Panc1 (cell line): Measurements from ENCODE around the gene FAP. TPM values are rescaled to one million over a fixed set of nuclear protein-coding genes. Genes with fewer than 3 reads are reported as not detected.

Source experiments
- ATAC-seq: fragments of 200-7000 bp; cut with Tn5 transposase; 2 replicates; pipeline ENCODE4 v1.9.1; 2020; ENCODE audit warnings: mild to moderate bottlenecking, moderate library complexity
- BruUV-seq: library from RNA; stranded (reverse); fragments of 400-500 nt; replicated peaks from 2 replicates; lab custom pipeline; 2021; lab: Mats Ljungman, UMichigan
- CTCF ChIA-PET: fragments of 300-600 bp; sonication (Branson Sonifier 250); formaldehyde crosslinking; loops from one replicate; lab custom pipeline; 2022; ENCODE audit warnings: antibody characterized with exemption; lab: Charles Lee
- POLR2A ChIA-PET: fragments of 300-600 bp; sonication (Branson Sonifier 250); formaldehyde crosslinking; loops from one replicate; lab custom pipeline; 2022; ENCODE audit warnings: antibody characterized with exemption; lab: Charles Lee
- DNase-seq: peaks from one replicate; pipeline ENCODE4 v3.0.0-alpha.2; 2010; ENCODE audit warnings: low read depth, low spot score
- H3K27ac ChIP-seq: 2 replicates; pipeline ENCODE4 v1.5.1; 2011; ENCODE audit warnings: mild to moderate bottlenecking, low read length, inconsistent platforms
- H3K27me3 ChIP-seq: fragments of 200-500 bp; sonication (Bioruptor generic); 2 replicates; pipeline ENCODE4 v1.6.0; 2014; ENCODE audit warnings: low read length, inconsistent platforms; ENCODE audit not compliant: control insufficient read depth, insufficient read depth
- H3K36me3 ChIP-seq: fragments of 200-500 bp; sonication (Bioruptor generic); 2 replicates; pipeline ENCODE4 v1.5.1; 2014; ENCODE audit warnings: inconsistent platforms, mild to moderate bottlenecking, low read length, moderate library complexity; ENCODE audit not compliant: control insufficient read depth, insufficient read depth
- H3K4me1 ChIP-seq: 2 replicates; pipeline ENCODE4 v1.5.1; 2011; ENCODE audit warnings: inconsistent platforms, mild to moderate bottlenecking, low read length, moderate library complexity; ENCODE audit not compliant: control insufficient read depth, insufficient read depth
- H3K4me3 ChIP-seq, 2 experiments: 2 replicates each; pipeline ENCODE4 v1.5.1; 2011 to 2012; ENCODE audit warnings: low read depth in 2 of 2, low read length in 2 of 2, mild to moderate bottlenecking in 2 of 2, inconsistent platforms in 1 of 2, moderate library complexity in 1 of 2
- H3K9me3 ChIP-seq: fragments of 200-500 bp; sonication (Bioruptor generic); 2 replicates; pipeline ENCODE4 v1.5.1; 2014; ENCODE audit warnings: low read depth, mild to moderate bottlenecking, inconsistent platforms, low read length, moderate library complexity; ENCODE audit not compliant: control insufficient read depth, insufficient read depth
- POLR2AphosphoS5 ChIP-seq: IDR thresholded peaks from 2 replicates; pipeline ENCODE4 v1.6.1; 2012; ENCODE audit warnings: mild to moderate bottlenecking, low read depth, low read length, moderate library complexity
- REST ChIP-seq, 2 experiments: IDR thresholded peaks; 2 replicates each; pipeline ENCODE4 v1.6.1; 2011 to 2012; ENCODE audit warnings: low read depth in 2 of 2, control low read depth in 1 of 2, low read length in 1 of 2, mild to moderate bottlenecking in 1 of 2, moderate library complexity in 1 of 2; ENCODE audit not compliant: insufficient read depth in 1 of 2
- SIN3A ChIP-seq: IDR thresholded peaks from 2 replicates; pipeline ENCODE4 v1.6.1; 2012; ENCODE audit warnings: low read depth, mild to moderate bottlenecking, low read length, moderate library complexity, borderline replicate concordance; ENCODE audit not compliant: insufficient read depth
- TCF7L2 ChIP-seq: IDR thresholded peaks from 2 replicates; pipeline ENCODE4 v1.6.1; 2011; ENCODE audit warnings: mild to moderate bottlenecking, low read depth, low read length, inconsistent platforms
- in situ Hi-C: cut with HindIII; loops from 2 replicates; pipeline ENCODE4 v1.10.0; 2016; ENCODE audit warnings: low sequenced_read_pairs, low pct_unique_long_range_greater_than_20kb
- intact Hi-C: fragments of 100-400 bp; cut with micrococcal nuclease; formaldehyde crosslinking; loops from one replicate; pipeline ENCODE4 v1.10.0; 2022; ENCODE audit not compliant: unreplicated experiment
- total RNA-seq: library from RNA; stranded (reverse); gene quantifications from one replicate; pipeline ENCODE4 v1.2.1, GENCODE V29; 2021; ENCODE audit not compliant: unreplicated experiment
- TF ChIP-seq, protein P1 (sequence below): fragments of 450-650 bp; IDR thresholded peaks from 2 replicates; pipeline ENCODE4 v1.5.1; 2017; ENCODE audit warnings: mild to moderate bottlenecking

FAP gene
- total RNA-seq, 1 experiment from 2014 or later = not detected

GRCh38 chr2:162148956-162149355 is 94.3 kb downstream of the FAP start:
- BruUV-seq = no TSS peak
- H3K9me3 ChIP-seq = no peaks in the 10 kb centered on the region
- ChIA-PET CTCF (no interaction called here), POLR2A (no interaction called here)
- no peaks in the 10 kb centered on the region for H3K4me1 ChIP-seq
- in situ Hi-C loops (no loop called here), intact Hi-C loops (no loop called here)
- no peak for ATAC-seq
- TF ChIP-seq POLR2AphosphoS5 = no peak
- TF ChIP-seq, protein P1, sequence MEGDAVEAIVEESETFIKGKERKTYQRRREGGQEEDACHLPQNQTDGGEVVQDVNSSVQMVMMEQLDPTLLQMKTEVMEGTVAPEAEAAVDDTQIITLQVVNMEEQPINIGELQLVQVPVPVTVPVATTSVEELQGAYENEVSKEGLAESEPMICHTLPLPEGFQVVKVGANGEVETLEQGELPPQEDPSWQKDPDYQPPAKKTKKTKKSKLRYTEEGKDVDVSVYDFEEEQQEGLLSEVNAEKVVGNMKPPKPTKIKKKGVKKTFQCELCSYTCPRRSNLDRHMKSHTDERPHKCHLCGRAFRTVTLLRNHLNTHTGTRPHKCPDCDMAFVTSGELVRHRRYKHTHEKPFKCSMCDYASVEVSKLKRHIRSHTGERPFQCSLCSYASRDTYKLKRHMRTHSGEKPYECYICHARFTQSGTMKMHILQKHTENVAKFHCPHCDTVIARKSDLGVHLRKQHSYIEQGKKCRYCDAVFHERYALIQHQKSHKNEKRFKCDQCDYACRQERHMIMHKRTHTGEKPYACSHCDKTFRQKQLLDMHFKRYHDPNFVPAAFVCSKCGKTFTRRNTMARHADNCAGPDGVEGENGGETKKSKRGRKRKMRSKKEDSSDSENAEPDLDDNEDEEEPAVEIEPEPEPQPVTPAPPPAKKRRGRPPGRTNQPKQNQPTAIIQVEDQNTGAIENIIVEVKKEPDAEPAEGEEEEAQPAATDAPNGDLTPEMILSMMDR = no peak
- no peak for TF ChIP-seq SIN3A
- TF ChIP-seq REST (IDR thresholded peaks at IDR 0.05; ENCODE audit: insufficient read depth in 1 of 2, low read depth in 2 of 2, low read length in 1 of 2) = no peak
- TF ChIP-seq TCF7L2 = no peak
- no peak for DNase-seq
- no peak overlapping the region for H3K4me3 ChIP-seq
- H3K27me3 ChIP-seq = no peaks in the 10 kb centered on the region; the same call in 1 of the 2 replicates
- no peaks in the 10 kb centered on the region for H3K36me3 ChIP-seq
- no peak overlapping the region for H3K27ac ChIP-seq

DNA sequence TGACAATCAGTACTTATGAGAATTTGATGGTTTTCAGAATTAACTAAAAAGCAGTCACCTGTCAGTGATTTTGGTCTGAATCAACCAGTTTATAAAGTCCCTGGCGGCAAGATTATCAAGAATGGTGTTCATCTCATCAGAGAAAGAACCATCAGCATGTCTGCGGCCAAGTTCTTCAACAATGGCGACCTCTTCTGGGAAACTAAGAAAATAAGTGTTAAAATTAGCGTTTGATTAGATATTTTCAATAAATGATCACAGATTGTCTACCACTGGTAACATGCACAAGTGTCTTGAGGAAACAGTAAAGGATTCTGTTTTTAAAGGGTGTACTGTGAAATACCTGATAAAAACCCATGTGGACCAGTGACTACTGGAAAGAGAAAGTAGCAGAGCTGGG is 99.3 kb downstream of the FAP start:
- no peak overlapping the region for H3K4me3 ChIP-seq
- TF ChIP-seq, protein P1 = no peak; the same call in 1 of the 2 replicates
- TF ChIP-seq POLR2AphosphoS5 (no peak), TCF7L2 (no peak), SIN3A (no peak), REST (IDR thresholded peaks at IDR 0.05; ENCODE audit: insufficient read depth in 1 of 2, low read depth in 2 of 2, low read length in 1 of 2) (no peak)
- H3K27ac ChIP-seq = no peak overlapping the region
- ChIA-PET CTCF (interaction anchor here (0.6 kb wide), 1 partner anchor 19 kb away, joined by 6 read pairs; no protein-coding TSS in a partner anchor), POLR2A (no interaction called here)
- H3K4me1 ChIP-seq = no peaks in the 10 kb centered on the region
- in situ Hi-C loops = no loop called here
- no peaks in the 10 kb centered on the region for H3K36me3 ChIP-seq
- DNase-seq (no peak), ATAC-seq (no peak)
- intact Hi-C loops = no loop called here
- no TSS peak for BruUV-seq
- no peaks in the 10 kb centered on the region for H3K27me3 ChIP-seq
- H3K9me3 ChIP-seq = no peaks in the 10 kb centered on the region
